Breast epithelium (tissue), 4 donors: ENCODE results near the gene ACSF2. TPM values are rescaled to one million over a fixed set of nuclear protein-coding genes. Genes with fewer than 3 reads are reported as not detected.

Source experiments
- DNase-seq, 2 donors: peaks; one replicate each; pipeline ENCODE4 v3.0.0-alpha.2; 2019; ENCODE audit warnings: low spot score in 2 of 2
- H3K27ac ChIP-seq, 2 donors: fragments of 200-600 bp; sonication (generic) in 1 of 2; one replicate each; pipeline ENCODE4 v1.5.1; 2016 to 2019; ENCODE audit warnings: mild to moderate bottlenecking in 1 of 2
- H3K27me3 ChIP-seq, 2 donors: fragments of 200-600 bp; sonication (generic) in 1 of 2; one replicate each; pipeline versions ENCODE4 v1.5.1 to v1.6.0; 2017 to 2019; ENCODE audit warnings: control low read depth in 1 of 2, mild to moderate bottlenecking in 1 of 2
- H3K36me3 ChIP-seq: fragments of 200-600 bp; one replicate; pipeline ENCODE4 v1.5.1; 2019
- H3K4me1 ChIP-seq, 2 donors: fragments of 200-600 bp; sonication (generic); one replicate each; pipeline ENCODE4 v1.5.1; 2016 to 2019; ENCODE audit warnings: control low read depth in 1 of 2
- H3K4me3 ChIP-seq, 3 donors: fragments of 200-600 bp; sonication (generic); 1 replicate in 2 of 3; 2 replicates in 1 of 3; pipeline ENCODE4 v1.5.1; 2016 to 2019; ENCODE audit warnings: mild to moderate bottlenecking in 3 of 3, moderate library complexity in 2 of 3
- H3K9me3 ChIP-seq, 2 donors: fragments of 200-600 bp; sonication (generic) in 1 of 2; one replicate each; pipeline ENCODE4 v1.5.1; 2016 to 2019; ENCODE audit warnings: control low read depth in 1 of 2
- CTCF ChIP-seq, 3 donors: fragments of 450-650 bp; IDR thresholded peaks; one replicate each; pipeline ENCODE4 v1.5.1; 2016 to 2017; ENCODE audit warnings: antibody characterized with exemption in 3 of 3, mild to moderate bottlenecking in 3 of 3, moderate library complexity in 3 of 3
- POLR2A ChIP-seq: fragments of 450-650 bp; IDR thresholded peaks from one replicate; pipeline ENCODE4 v1.6.1; 2016; ENCODE audit warnings: antibody characterized with exemption, mild to moderate bottlenecking, moderate library complexity
- POLR2AphosphoS5 ChIP-seq, 3 donors: sonication (generic); formaldehyde crosslinking; IDR thresholded peaks; one replicate each; pipeline ENCODE4 v1.6.1; 2017; ENCODE audit warnings: antibody characterized with exemption in 3 of 3
- intact Hi-C: fragments of 100-400 bp; cut with DNase I; formaldehyde crosslinking; loops from one replicate; pipeline ENCODE4 v1.15.1; 2023; ENCODE audit warnings: low total_unique reads
- total RNA-seq, 3 donors: library from RNA; depleted of rRNA; stranded (reverse); fragments of >200 nt; gene quantifications; one replicate each; pipeline ENCODE4 v1.1.0, GENCODE V29; 2016

ACSF2 gene
- total RNA-seq, 3 donors from 2014 or later: 19.4 to 95.4 (median 86.3) TPM

- intact Hi-C loops: no loop called here
- H3K36me3 ChIP-seq: no peaks in the 10 kb centered on the region
- TF ChIP-seq CTCF (IDR thresholded peaks at IDR 0.05): peak in 2 of 3 donors; percentile 16 to 26
- no peak for TF ChIP-seq POLR2A
- no peak for TF ChIP-seq POLR2AphosphoS5 (IDR thresholded peaks at IDR 0.05)
- no peak overlapping the region for H3K4me3 ChIP-seq
- no peak overlapping the region for H3K27ac ChIP-seq
- H3K4me1 ChIP-seq: no peaks in the 10 kb centered on the region
- H3K9me3 ChIP-seq: no peaks in the 10 kb centered on the region
- no peak for DNase-seq
- no peaks in the 10 kb centered on the region for H3K27me3 ChIP-seq
Observed at GRCh38 chr17:50501054-50501453, 75.0 kb downstream of the ACSF2 start.

- Histone ChIP-seq H3K9me3 (no peaks in the 10 kb centered on the region), H3K27me3 (no peaks in the 10 kb centered on the region), H3K27ac (no peak overlapping the region), H3K4me1 (no peaks in the 10 kb centered on the region), H3K4me3 (no peak overlapping the region), H3K36me3 (no peaks in the 10 kb centered on the region)
- TF ChIP-seq CTCF (IDR thresholded peaks at IDR 0.05): no peak
- TF ChIP-seq POLR2AphosphoS5 (IDR thresholded peaks at IDR 0.05): no peak
- no peak for TF ChIP-seq POLR2A
- intact Hi-C loops: no loop called here
- no peak for DNase-seq
Observed at GRCh38 chr17:50502301-50502990, 76.4 kb downstream of the ACSF2 start.

GRCh38 chr17:50505591-50506130 lies 79.6 kb downstream of the ACSF2 start:
- Histone ChIP-seq H3K4me3 (no peak overlapping the region), H3K36me3 (no peaks in the 10 kb centered on the region), H3K4me1 (no peaks in the 10 kb centered on the region), H3K27ac (peak overlapping the region in 1 of 2 donors; percentile 25), H3K27me3 (no peaks in the 10 kb centered on the region), H3K9me3 (no peaks in the 10 kb centered on the region)
- DNase-seq: no peak
- TF ChIP-seq POLR2AphosphoS5 (IDR thresholded peaks at IDR 0.05): no peak
- no peak for TF ChIP-seq CTCF (IDR thresholded peaks at IDR 0.05)
- TF ChIP-seq POLR2A: no peak
- intact Hi-C loops: no loop called here

- intact Hi-C loops: no loop called here
- H3K27me3 ChIP-seq: no peaks in the 10 kb centered on the region
Observed at GRCh38 chr17:50506298-50506697, 80.3 kb downstream of the ACSF2 start.

More at GRCh38 chr17:50506298-50506697, 80.3 kb downstream of the ACSF2 start:
- TF ChIP-seq POLR2AphosphoS5 (IDR thresholded peaks at IDR 0.05) (no peak), CTCF (IDR thresholded peaks at IDR 0.05) (no peak), POLR2A (no peak)
- H3K27ac ChIP-seq: no peak overlapping the region
- DNase-seq: no peak
- no peaks in the 10 kb centered on the region for H3K9me3 ChIP-seq
- no peaks in the 10 kb centered on the region for H3K4me1 ChIP-seq
- H3K4me3 ChIP-seq: no peak overlapping the region
- no peaks in the 10 kb centered on the region for H3K36me3 ChIP-seq
